NB4 (cell line): ENCODE data around the gene PRDX5.

Source experiments
- POLR2A ChIP-seq: IDR thresholded peaks from 2 replicates; pipeline ENCODE4 v1.6.1; 2011; ENCODE audit warnings: mild to moderate bottlenecking; ENCODE audit not compliant: insufficient read length; ENCODE audit errors: extremely low read depth
- TF ChIP-seq, protein P1 (sequence below): IDR thresholded peaks from one replicate; pipeline ENCODE4 v1.5.1; 2012; ENCODE audit warnings: low read depth, low read length

DNA sequence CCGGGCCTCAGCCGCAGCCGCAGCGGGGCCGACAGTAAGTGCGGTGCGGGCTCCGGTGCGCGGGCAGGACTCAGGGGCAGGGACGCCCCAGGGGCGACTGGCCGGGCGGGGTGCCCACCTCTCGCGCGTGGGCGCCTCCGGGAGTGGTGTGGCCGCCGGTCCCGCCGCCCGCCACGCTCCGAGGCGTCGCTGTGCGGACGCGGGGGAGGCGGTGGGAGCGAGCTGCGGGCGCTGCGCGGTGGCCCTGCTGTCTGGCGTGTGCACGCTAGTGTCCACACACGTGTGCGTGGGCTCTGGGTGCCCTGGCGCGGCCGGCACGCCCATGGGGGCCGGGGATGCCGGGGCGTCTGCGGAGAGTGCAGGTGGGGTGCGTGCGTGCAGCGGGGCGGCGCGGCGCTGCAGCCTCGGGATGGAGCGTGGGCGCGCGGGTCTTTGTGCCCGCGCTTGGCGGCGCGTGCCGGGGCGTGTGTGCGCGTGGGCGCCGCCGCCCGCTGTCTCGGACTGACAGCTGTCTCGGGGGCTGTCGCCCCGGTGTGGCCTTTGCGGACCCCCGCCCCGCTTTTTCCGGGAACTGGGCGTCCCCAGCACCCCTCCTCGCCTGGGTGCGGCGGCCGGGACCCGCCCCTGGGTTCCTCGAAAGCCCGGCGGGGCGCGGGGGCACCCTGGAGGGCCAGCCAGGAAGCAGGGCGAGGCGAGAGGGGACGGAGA lies 26.0 kb upstream of the PRDX5 start:
- TF ChIP-seq, protein P1, sequence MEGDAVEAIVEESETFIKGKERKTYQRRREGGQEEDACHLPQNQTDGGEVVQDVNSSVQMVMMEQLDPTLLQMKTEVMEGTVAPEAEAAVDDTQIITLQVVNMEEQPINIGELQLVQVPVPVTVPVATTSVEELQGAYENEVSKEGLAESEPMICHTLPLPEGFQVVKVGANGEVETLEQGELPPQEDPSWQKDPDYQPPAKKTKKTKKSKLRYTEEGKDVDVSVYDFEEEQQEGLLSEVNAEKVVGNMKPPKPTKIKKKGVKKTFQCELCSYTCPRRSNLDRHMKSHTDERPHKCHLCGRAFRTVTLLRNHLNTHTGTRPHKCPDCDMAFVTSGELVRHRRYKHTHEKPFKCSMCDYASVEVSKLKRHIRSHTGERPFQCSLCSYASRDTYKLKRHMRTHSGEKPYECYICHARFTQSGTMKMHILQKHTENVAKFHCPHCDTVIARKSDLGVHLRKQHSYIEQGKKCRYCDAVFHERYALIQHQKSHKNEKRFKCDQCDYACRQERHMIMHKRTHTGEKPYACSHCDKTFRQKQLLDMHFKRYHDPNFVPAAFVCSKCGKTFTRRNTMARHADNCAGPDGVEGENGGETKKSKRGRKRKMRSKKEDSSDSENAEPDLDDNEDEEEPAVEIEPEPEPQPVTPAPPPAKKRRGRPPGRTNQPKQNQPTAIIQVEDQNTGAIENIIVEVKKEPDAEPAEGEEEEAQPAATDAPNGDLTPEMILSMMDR = no peak
- TF ChIP-seq POLR2A = no peak
